Hippocampal formation (tissue), 2 donors: ENCODE data around the gene LSM14B.
A peak's percentile ranks its signal among the peaks of the same experiment; 100 is the strongest.
"Not testable (repeated sequence)": the region's sequence is repeated elsewhere in the genome, so short reads cannot be mapped to it uniquely, and the experiment has no call there.

Experiments used
- DNase-seq, 2 donors: peaks; one replicate each; lab custom pipeline; 2025; lab: John Stamatoyannopoulos, UW

Gene LSM14B

DNA sequence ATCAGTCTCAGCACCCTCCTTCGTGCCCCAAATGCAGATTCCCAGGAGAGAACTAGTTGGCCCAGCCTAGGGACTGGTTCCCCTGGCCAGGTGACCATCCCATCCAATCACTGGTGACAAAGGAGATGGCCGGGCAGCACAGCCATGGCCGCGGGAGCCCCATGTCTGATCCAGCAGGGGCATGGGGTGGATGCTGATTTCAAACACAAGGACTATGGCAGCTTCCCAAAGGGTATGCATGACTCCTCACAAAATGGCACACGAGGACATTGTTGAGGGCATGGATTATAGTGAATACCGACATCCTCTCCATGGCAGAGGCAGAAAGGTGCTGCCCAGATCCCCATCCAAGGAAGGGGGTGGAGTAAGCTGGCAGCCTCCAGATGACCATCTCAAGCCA, 9.9 kb upstream of the LSM14B start:
- no peak for DNase-seq

DNA sequence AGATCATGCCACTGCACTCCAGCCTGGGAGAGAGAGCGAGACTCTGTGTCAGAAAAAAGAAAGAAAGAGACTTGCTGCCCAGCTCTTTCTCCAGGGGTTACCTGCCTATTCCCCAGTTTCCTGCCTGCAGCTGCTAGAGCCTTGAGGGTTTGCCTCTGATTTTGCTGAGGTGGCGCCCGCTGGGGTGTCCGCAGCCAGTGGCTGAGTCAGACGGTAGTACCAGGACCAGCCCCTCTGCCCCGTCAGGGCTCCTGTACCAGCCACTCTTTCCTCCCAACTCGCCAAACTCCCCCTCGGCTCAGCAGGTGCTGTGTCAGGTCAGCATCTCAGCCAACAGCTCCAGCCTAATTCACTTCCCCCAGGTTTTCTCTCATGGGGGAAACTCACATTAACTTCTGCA, 7.4 kb upstream of the LSM14B start:
- no peak for DNase-seq

- DNase-seq = not testable (repeated sequence)
Measured at GRCh38 chr20:62115800-62116407, 6.4 kb upstream of the LSM14B start.

DNA sequence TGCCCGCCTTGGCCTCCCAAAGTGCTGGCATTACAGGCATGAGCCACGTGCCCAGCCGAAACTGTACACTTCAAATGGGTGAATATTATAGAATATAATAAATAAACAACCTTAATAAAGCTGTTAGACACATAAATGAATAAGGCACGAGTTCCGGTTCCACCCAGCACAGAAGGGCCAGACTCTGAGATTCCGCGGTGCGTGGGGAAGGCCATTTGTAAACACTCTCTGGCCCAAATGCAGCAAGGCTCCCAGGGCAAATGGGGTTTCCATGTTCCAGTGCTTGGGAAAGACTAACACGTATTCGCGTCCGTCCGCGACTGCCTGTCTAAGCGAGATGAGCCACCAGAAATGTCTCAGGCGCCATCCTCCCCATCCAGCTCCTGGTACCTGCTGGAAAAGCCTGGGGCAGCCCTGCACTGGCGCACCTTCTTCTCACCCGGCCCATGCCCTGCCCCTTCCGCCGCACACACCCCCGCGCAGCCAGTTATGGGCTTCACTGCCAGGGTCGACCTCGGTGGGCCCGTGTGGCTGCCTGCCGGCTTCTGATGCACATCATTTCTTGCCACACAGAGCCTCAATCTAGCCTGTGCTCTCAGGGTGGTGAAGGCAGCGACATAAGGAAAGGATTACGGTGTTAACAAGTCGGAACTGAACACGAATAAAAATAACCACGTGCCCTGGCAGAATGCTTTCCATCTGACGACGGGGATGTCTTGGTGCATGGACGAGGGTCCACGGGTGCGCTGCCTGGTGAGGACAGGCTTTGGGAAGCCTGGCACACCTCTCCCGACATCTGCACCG, 5.5 kb upstream of the LSM14B start:
- no peak for DNase-seq

GRCh38 chr20:62117362-62117646, 5.0 kb upstream of the LSM14B start:
- no peak for DNase-seq

DNA sequence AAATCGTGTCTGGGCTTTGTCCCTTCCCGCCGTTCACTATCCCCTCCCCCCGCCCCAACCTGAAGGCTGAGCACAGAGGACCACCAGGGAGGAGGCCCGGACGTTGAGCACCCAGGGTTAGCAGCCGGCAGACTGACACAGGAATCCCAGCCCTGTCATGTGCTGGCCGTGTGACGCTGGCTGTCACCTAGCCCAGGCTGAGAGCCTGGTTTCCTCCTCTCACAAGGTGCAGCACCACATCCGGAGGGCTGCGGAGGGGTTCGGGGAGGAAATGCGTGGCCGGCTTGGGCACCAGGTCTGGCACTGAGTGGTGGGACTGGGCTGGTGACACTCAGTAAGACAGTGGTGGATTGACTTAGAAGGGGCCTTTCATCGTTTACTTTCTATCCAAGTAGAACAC, 4.6 kb upstream of the LSM14B start:
- no peak for DNase-seq

GRCh38 chr20:62118113-62119043, 3.9 kb upstream of the LSM14B start:
- no peak for DNase-seq

- no peak for DNase-seq
Measured at GRCh38 chr20:62119115-62119514, 3.2 kb upstream of the LSM14B start.

- no peak for DNase-seq
Measured at GRCh38 chr20:62119591-62120364, 2.5 kb upstream of the LSM14B start.

DNA sequence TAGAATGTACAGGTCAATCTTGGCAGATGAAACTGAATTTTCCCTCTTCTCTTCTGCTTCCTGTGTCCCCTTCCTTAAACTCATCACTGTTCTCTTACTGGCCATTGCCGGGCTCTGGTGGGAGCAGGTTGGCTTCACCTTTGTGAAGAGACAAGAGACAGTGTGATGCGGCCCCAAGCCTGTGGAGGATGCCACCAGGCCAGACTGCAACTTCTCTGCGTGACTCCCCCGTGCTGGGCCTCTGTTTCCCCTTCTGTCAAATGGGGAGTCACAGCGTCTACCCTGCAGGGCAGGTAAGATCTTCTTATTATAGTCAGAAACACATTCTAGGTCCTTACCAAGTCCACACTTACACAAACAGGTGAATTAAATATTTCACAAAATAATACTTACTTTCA, 1.9 kb upstream of the LSM14B start:
- no peak for DNase-seq

DNA sequence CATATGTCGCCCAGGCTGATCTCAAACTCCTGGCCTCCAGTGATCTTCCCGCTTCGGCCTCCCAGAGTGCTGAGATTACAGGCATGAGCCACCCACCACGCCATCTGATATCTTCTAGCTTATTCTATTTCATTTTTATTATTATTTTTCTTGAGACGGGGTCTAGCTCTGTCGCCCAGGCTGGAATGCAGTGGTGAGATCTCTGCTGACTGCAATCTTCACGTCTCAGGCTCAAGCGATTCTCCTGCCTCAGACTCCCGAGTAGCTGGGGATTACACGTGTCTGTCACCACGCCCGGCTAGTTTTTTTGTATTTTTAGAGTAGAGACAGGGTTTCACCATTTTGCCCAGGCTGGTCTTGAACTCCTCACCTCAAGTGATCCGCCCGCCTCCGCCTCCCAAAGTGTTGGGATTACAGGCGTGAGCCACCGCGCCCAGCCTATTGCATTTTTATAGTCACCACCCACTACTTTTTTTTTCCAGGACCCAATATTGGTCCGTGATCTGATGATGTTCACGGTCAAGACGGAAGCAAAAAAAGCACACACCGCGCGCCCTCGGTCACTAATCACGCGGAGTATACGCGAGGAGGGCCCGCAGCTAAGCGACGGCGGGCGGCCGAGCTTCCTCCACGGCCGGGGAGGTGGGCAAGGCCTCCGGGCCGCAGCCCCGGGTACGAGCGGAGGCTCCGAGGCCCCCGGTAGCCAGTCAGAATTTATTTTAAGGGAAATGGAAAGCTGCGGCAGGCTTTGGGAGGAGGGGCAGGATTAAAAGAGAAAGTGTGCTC, 1.1 kb upstream of the LSM14B start:
- peak in 1 of 2 donors; percentile 65 for DNase-seq

GRCh38 chr20:62122654-62123449, 577 bp downstream of the LSM14B start:
- no peak for DNase-seq

GRCh38 chr20:62123450-62124118, 1.3 kb downstream of the LSM14B start:
- DNase-seq = no peak

DNA sequence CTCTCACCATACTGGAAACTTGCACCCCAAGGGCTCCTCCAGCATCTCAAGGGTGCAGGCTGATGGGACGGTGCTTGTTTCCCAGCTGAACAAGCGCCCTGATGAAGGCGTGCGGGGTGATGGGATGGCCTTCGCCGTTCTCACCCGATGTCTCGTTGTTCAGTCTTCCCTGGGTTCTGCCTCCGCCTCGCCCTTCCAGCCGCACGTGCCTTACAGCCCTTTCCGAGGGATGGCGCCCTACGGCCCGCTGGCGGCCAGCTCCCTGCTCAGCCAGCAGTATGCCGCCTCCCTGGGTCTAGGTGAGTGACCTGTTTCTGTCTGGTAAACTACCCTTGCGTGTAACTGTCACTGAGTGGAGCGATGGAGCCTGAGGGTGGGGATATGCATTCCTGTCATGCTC, 3.9 kb downstream of the LSM14B start:
- no peak for DNase-seq

DNA sequence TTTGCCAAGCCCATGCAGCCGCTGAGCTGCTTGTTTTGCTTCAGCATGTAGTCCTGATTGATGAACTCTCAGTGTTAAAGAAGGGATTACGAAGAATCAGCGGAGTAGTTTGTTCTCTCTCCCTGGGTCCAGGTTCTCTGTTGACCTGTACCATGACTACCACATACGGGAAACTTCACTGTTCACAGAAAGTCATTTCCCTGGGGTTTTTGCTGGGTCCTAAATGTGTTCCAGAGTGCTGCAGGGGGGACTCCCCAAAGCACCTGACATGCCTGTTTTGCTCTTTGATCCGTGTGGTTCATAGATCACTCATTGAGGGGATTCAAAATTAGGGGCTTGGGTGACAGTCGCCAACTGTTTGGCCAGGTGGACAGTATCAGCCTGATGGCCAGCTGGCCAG, 5.5 kb downstream of the LSM14B start:
- no peak for DNase-seq

GRCh38 chr20:62128502-62128901, 6.2 kb downstream of the LSM14B start:
- no peak for DNase-seq

DNA sequence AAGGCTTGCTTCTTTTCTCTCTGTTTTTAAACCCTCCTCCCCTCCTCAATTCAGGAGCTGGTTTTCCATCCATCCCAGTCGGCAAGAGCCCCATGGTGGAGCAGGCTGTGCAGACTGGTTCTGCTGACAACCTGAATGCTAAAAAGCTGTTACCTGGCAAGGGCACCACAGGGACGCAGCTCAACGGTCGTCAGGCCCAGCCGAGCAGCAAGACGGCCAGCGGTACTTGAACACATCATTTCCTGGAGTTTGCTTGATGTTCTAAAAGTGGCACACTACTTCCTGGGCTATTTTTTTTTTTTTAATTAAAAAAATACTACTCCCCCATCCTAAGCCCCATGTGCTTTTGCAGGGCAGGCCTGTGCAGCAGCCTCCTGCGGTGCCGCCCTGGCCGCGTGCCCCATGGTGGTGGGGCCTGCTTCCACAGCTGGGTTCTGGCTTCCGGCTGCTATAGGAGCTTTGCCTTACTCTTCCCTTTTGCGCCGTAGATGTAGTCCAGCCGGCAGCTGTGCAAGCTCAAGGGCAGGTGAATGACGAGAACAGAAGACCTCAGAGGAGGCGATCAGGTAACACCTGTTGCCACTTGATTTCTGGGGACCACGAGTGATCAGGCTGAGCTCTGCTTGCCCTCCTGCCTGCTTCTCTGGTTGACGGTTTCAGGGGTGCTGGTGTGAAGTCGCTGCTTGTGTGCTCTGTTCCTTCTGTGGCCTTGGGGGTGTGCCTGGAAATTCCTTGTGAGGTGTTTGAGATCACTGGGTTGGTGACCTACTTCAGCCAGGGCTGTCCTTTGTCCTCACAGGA, 7.7 kb downstream of the LSM14B start:
- DNase-seq = no peak

DNA sequence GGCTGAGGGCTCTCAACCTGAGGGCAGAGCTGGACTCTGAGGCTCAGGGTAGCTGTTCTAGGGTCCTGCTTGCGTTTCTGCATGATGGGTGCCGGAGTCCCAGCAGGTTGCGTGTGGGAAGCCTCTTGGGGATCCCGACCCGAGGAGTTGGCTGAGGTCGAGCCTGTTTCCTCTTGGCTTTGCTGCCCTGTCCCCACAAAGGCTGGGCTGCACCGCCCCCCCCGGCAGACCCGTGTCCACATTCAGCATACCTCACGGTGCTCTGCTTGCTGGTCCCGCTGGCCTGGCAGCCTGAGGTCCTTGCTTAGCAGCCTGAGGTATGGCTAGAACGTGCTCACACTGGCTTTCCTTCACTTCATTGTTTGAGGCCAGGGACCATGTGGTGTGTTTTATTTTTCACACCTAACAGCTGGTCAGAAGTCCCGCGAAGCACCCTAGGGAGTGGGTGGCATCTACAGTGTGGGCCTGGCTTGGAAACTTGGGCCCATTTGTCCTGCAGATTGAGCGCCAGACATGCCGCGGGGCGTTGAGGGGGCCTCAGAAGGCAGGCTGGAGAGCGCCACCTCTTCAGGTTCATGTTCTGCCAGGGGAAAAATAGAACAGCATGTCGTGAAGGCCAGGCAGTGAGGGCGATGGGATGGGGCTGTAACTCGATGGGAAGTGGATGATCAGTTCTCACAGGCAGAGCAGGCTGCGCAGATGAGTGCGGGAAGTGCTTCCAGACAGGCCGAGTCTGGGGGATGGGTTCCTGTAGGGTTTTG, 9.5 kb downstream of the LSM14B start:
- DNase-seq = no peak
